ENCODE results near the gene VGLL4. TPM values are rescaled to one million over a fixed set of nuclear protein-coding genes. Genes with fewer than 3 reads are reported as not detected.

Gene VGLL4
- total RNA-seq, 4 donors from 2014 or later: 79.3 to 144 (median 143) TPM

DNA sequence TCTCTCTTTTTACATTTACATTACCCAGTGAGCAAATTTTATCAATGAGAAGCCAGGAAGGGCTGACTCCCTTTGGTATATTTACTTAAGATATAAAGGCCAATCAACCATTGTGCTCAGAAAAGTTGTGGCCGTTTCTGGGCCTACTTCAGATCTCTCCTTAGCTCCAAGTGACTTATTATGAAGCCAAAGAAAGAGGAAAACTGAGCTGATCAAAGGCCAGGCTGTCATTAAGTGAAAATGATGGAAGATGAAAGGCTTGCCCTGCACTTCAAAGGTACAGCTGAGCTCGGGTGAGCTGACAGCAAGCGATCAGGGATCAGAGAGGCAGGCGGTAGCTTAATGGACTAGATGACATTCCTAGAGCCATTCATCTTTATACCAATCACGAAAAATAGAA, 24.8 kb downstream of the VGLL4 start:
- H3K36me3 ChIP-seq: no peaks in the 10 kb centered on the region
- H3K27me3 ChIP-seq: no peaks in the 10 kb centered on the region
- H3K4me3 ChIP-seq: no peak overlapping the region
- peaks cover 0 to 8% of the 10 kb centered on the region in 2 donors for H3K4me1 ChIP-seq
- no peak for TF ChIP-seq CTCF (IDR thresholded peaks at IDR 0.05)
- H3K9me3 ChIP-seq: no peaks in the 10 kb centered on the region
- DNase-seq: no peak
- intact Hi-C loops (cut with DNase I; ENCODE audit: low total_unique reads): no loop called here
- no peak overlapping the region for H3K27ac ChIP-seq

DNA sequence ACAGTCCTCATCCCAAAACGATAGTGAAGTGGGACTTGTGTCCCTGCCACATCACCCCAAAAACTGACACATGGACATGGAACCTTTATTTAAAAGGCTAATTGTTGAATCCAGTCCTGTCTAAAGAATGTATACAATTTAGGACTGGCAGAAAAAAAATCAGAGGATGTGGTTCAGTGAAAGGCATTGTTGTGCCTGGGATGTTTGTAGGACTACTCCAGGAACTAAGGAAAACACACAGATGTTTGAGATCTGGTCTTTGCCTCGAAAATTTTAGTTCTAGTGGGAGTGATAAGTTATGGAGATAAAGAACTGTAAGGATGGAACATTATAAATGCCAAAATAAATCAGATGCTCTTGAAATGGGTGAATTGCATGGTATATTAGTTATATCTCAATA, 27.2 kb downstream of the VGLL4 start:
- Histone ChIP-seq H3K36me3 (no peaks in the 10 kb centered on the region), H3K27ac (no peak overlapping the region), H3K4me3 (no peak overlapping the region), H3K4me1 (peaks cover 14 to 15% of the 10 kb centered on the region in 2 donors), H3K9me3 (no peaks in the 10 kb centered on the region), H3K27me3 (no peaks in the 10 kb centered on the region)
- TF ChIP-seq CTCF (IDR thresholded peaks at IDR 0.05) (no peak), POLR2A (IDR thresholded peaks at IDR 0.05) (no peak)
- intact Hi-C loops (cut with DNase I; ENCODE audit: low total_unique reads): no loop called here
- no peak for DNase-seq

GRCh38 chr3:11613851-11614487, 29.7 kb downstream of the VGLL4 start:
- H3K27me3 ChIP-seq: no peaks in the 10 kb centered on the region
- H3K4me3 ChIP-seq: no peak overlapping the region
- peak overlapping the region in 1 of 2 donors; percentile 19 for H3K27ac ChIP-seq
- no peaks in the 10 kb centered on the region for H3K36me3 ChIP-seq
- intact Hi-C loops (cut with DNase I; ENCODE audit: low total_unique reads): no loop called here
- peaks cover 14 to 23% of the 10 kb centered on the region in 2 donors for H3K4me1 ChIP-seq
- no peak for DNase-seq
- no peaks in the 10 kb centered on the region for H3K9me3 ChIP-seq
- TF ChIP-seq POLR2A (IDR thresholded peaks at IDR 0.05) (no peak), CTCF (IDR thresholded peaks at IDR 0.05) (no peak)

- H3K27me3 ChIP-seq: no peaks in the 10 kb centered on the region
- H3K4me1 ChIP-seq: peaks cover 14 to 27% of the 10 kb centered on the region in 2 donors
- no peaks in the 10 kb centered on the region for H3K36me3 ChIP-seq
- no peak for TF ChIP-seq CTCF (IDR thresholded peaks at IDR 0.05)
- no peak for TF ChIP-seq POLR2A (IDR thresholded peaks at IDR 0.05)
- H3K4me3 ChIP-seq: no peak overlapping the region
- no peaks in the 10 kb centered on the region for H3K9me3 ChIP-seq
- no peak for DNase-seq
- intact Hi-C loops (cut with DNase I; ENCODE audit: low total_unique reads): no loop called here
- peak overlapping the region; percentile 0 to 19 for H3K27ac ChIP-seq
Observed at GRCh38 chr3:11613319-11613718, 30.4 kb downstream of the VGLL4 start.

GRCh38 chr3:11612515-11613188, 31.1 kb downstream of the VGLL4 start:
- TF ChIP-seq CTCF (IDR thresholded peaks at IDR 0.05): no peak
- TF ChIP-seq POLR2A (IDR thresholded peaks at IDR 0.05): no peak
- no peaks in the 10 kb centered on the region for H3K27me3 ChIP-seq
- intact Hi-C loops (cut with DNase I; ENCODE audit: low total_unique reads): no loop called here
- H3K4me1 ChIP-seq: peaks cover 14 to 33% of the 10 kb centered on the region in 2 donors
- H3K36me3 ChIP-seq: no peaks in the 10 kb centered on the region
- no peaks in the 10 kb centered on the region for H3K9me3 ChIP-seq
- H3K4me3 ChIP-seq: no peak overlapping the region
- DNase-seq: no peak
- H3K27ac ChIP-seq: peak overlapping the region; percentile 0 to 60
